Measurements from ENCODE around the gene BPIFB2. TPM values are rescaled to one million over a fixed set of nuclear protein-coding genes. Genes with fewer than 3 reads are reported as not detected.
"Not testable (repeated sequence)": the region's sequence is repeated elsewhere in the genome, so short reads cannot be mapped to it uniquely, and the experiment has no call there.

BPIFB2 gene
- total RNA-seq, 1 donor from 2014 or later: not detected

- DNase-seq (ENCODE audit: low spot score): no peak
These were observed 27.5 kb downstream of the BPIFB2 start for GRCh38 chr20:33034901-33035492.

- no peak for DNase-seq (ENCODE audit: low spot score)
These were observed 30.0 kb downstream of the BPIFB2 start for GRCh38 chr20:33037456-33037855.

- no peak for DNase-seq (ENCODE audit: low spot score)
These were observed 30.7 kb downstream of the BPIFB2 start for GRCh38 chr20:33038243-33038642.

GRCh38 chr20:33042430-33042829 is 34.9 kb downstream of the BPIFB2 start:
- no peak for DNase-seq (ENCODE audit: low spot score)

- DNase-seq (ENCODE audit: low spot score): no peak
These were observed 35.7 kb downstream of the BPIFB2 start for GRCh38 chr20:33042983-33043730.

GRCh38 chr20:33043731-33044181 is 36.3 kb downstream of the BPIFB2 start:
- no peak for DNase-seq (ENCODE audit: low spot score)

- DNase-seq (ENCODE audit: low spot score): not testable (repeated sequence)
These were observed 37.7 kb downstream of the BPIFB2 start for GRCh38 chr20:33045129-33045721.

- DNase-seq (ENCODE audit: low spot score): no peak
These were observed 38.9 kb downstream of the BPIFB2 start for GRCh38 chr20:33046412-33046811.

GRCh38 chr20:33051333-33051732 is 43.8 kb downstream of the BPIFB2 start:
- no peak for DNase-seq (ENCODE audit: low spot score)

- no peak for DNase-seq (ENCODE audit: low spot score)
These were observed 46.0 kb downstream of the BPIFB2 start, which contains the start of gene BPIFB3 for GRCh38 chr20:33053291-33054106. Gene BPIFB3, plus strand, starts transcription at chr20:33053903. Its CDS starts 1,533 bp downstream, at chr20:33055436.

- no peak for DNase-seq (ENCODE audit: low spot score)
These were observed 46.9 kb downstream of the BPIFB2 start for GRCh38 chr20:33054381-33054780.

- DNase-seq (ENCODE audit: low spot score): no peak
These were observed 47.3 kb downstream of the BPIFB2 start for GRCh38 chr20:33054791-33055190.

- no peak for DNase-seq (ENCODE audit: low spot score)
These were observed 51.6 kb downstream of the BPIFB2 start for GRCh38 chr20:33059136-33059535.

GRCh38 chr20:33059741-33060390 is 52.4 kb downstream of the BPIFB2 start:
- no peak for DNase-seq (ENCODE audit: low spot score)

GRCh38 chr20:33061658-33062028 is 54.1 kb downstream of the BPIFB2 start:
- DNase-seq (ENCODE audit: low spot score): no peak

GRCh38 chr20:33062105-33062824 is 54.8 kb downstream of the BPIFB2 start:
- no peak for DNase-seq (ENCODE audit: low spot score)

GRCh38 chr20:33062825-33063149 is 55.3 kb downstream of the BPIFB2 start:
- DNase-seq (ENCODE audit: low spot score): no peak

- no peak for DNase-seq (ENCODE audit: low spot score)
These were observed 55.8 kb downstream of the BPIFB2 start for GRCh38 chr20:33063271-33063670.

GRCh38 chr20:33064572-33065287 is 57.2 kb downstream of the BPIFB2 start:
- DNase-seq (ENCODE audit: low spot score): no peak

GRCh38 chr20:33065785-33066184 is 58.3 kb downstream of the BPIFB2 start:
- no peak for DNase-seq (ENCODE audit: low spot score)
